Activated CD4-positive, alpha-beta T cell treated with anti-CD3 and anti-CD28 coated beads, Interleukin-2, amount 10 ng/mL, durations not matched to agents 7 days and 5 days (primary cell): ENCODE measurements around the gene SDF2L1. TPM values are rescaled to one million over a fixed set of nuclear protein-coding genes. Genes with fewer than 3 reads are reported as not detected.
"Not testable (repeated sequence)": the region's sequence is repeated elsewhere in the genome, so short reads cannot be mapped to it uniquely, and the experiment has no call there.

Source experiments
- CTCF ChIA-PET: fragments of 350-600 bp; sonication (Branson Sonifier 250); formaldehyde crosslinking; loops from one replicate; lab custom pipeline; 2021; ENCODE audit warnings: antibody characterized with exemption; lab: Charles Lee
- POLR2A ChIA-PET: fragments of 350-600 bp; sonication (Branson Sonifier 250); formaldehyde crosslinking; loops from one replicate; lab custom pipeline; 2021; ENCODE audit warnings: antibody characterized with exemption; lab: Charles Lee
- DNase-seq: peaks from one replicate; pipeline ENCODE4 v3.0.0-alpha.2; 2020
- H3K27ac Mint-ChIP-seq: one replicate; pipeline ENCODE4 v1.8.0; 2021; ENCODE audit warnings: mild to moderate bottlenecking, moderate library complexity, mixed read lengths
- H3K27me3 Mint-ChIP-seq: one replicate; pipeline ENCODE4 v1.8.0; 2021; ENCODE audit warnings: mixed read lengths
- H3K36me3 Mint-ChIP-seq: one replicate; pipeline ENCODE4 v1.8.0; 2021; ENCODE audit warnings: low read depth, mixed read lengths
- H3K4me1 Mint-ChIP-seq: one replicate; pipeline ENCODE4 v1.8.0; 2021; ENCODE audit warnings: mixed read lengths
- H3K4me3 Mint-ChIP-seq: one replicate; pipeline ENCODE4 v1.8.0; 2021; ENCODE audit warnings: mild to moderate bottlenecking, moderate library complexity, mixed read lengths
- H3K9me3 Mint-ChIP-seq: one replicate; pipeline ENCODE4 v1.8.0; 2021; ENCODE audit warnings: mixed read lengths
- microRNA-seq: library from miRNA; unstranded; fragments of <30 nt; microRNA quantifications from one replicate; pipeline ENCODE4 v1.2.0, GENCODE V29; 2021; ENCODE audit warnings: borderline microRNAs expressed, borderline replicate concordance
- total RNA-seq, 2 experiments: library from RNA; stranded (reverse); gene quantifications; one replicate each; pipeline ENCODE4 v1.2.3, GENCODE V29; 2021

Gene SDF2L1
- total RNA-seq, 2 experiments from 2014 or later = 39.7 to 59.4 TPM

- POLR2A ChIA-PET = no interaction called here
- H3K27me3 Mint-ChIP-seq = no peaks in the 10 kb centered on the region
- peaks cover 25% of the 10 kb centered on the region for H3K36me3 Mint-ChIP-seq
- H3K4me3 Mint-ChIP-seq = no peak overlapping the region
- H3K4me1 Mint-ChIP-seq = peaks cover 8% of the 10 kb centered on the region
- CTCF ChIA-PET = interaction anchor here (1.0 to 2.0 kb wide), 3 partner anchors 9 to 44 kb away, joined by 3 to 7 read pairs (median 4); no protein-coding TSS in a partner anchor
- H3K27ac Mint-ChIP-seq = peak overlapping the region; percentile 12
- DNase-seq = no peak
- no peaks in the 10 kb centered on the region for H3K9me3 Mint-ChIP-seq
These were observed 48.3 kb downstream of the SDF2L1 start for GRCh38 chr22:21690401-21690801.

DNA sequence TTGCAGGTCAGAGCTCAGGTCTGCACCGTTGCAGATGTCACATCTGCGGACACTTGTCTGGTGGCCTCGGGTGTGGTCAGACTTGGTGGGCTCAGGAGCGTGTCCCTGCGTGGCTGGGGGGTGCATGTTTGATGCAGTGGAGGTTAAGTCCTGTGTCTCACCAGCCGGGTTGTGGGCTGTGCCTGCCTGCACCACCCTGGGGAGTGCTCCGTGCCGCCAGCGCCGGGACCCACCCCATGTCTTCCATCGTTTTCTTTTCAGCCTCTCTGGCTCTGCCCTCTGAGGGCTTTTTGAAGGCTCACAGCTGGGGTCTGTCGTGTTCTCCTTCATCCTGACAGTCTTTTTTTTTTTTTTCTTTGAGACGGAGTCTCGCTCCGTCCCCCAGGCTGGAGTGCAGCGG is 49.7 kb downstream of the SDF2L1 start:
- Mint-ChIP-seq H3K36me3 (peaks cover 34% of the 10 kb centered on the region), H3K9me3 (no peaks in the 10 kb centered on the region), H3K27me3 (no peaks in the 10 kb centered on the region), H3K27ac (no peak overlapping the region), H3K4me1 (peaks cover 8% of the 10 kb centered on the region), H3K4me3 (no peak overlapping the region)
- no peak for DNase-seq
- ChIA-PET CTCF (interaction anchor here (0.7 to 2.0 kb wide), 3 partner anchors 9 to 137 kb away, joined by 3 to 7 read pairs (median 5); no protein-coding TSS in a partner anchor), POLR2A (no interaction called here)

- peaks cover 37% of the 10 kb centered on the region for H3K36me3 Mint-ChIP-seq
- CTCF ChIA-PET = interaction anchor here (0.6 to 1.2 kb wide), 2 partner anchors 18 to 228 kb away, joined by 4 read pairs; no protein-coding TSS in a partner anchor
- H3K27me3 Mint-ChIP-seq, H3K9me3 Mint-ChIP-seq, POLR2A ChIA-PET, H3K27ac Mint-ChIP-seq, H3K4me3 Mint-ChIP-seq, DNase-seq, H3K4me1 Mint-ChIP-seq: not testable (repeated sequence)
These were observed 50.8 kb downstream of the SDF2L1 start for GRCh38 chr22:21692856-21693255.

DNA sequence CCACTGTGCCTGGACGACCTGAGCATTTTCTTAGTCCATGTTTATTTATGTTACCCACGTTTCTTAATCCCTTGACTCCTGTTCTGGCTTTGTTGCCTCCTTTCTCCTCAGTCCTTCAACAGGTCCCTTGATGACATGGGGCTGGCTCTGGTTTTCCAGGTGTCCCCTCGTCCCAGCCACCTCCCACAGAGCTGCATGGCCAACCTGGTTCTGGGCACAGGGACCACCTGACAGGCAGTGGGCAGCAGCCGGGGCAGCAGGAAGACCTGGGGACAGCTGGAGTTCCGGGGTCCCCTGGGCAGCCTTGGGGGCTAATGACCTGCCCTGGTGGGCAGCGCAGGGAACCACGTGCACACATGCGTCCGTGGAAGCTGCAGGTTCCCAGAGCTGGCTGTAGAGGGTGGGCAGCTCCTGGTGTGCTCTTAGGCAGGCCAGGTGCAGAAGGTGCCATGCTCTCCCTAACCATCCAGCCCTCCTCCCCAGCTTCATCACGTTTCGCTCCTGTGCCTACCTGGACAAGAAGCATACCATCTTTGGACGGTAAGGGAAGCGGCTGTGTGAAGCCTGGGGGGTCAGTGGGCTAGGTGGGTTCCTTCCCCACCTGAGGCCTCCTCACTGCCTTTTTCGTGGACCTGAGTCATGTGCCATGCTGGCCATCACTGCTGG is 51.4 kb downstream of the SDF2L1 start:
- Mint-ChIP-seq H3K36me3 (peaks cover 37% of the 10 kb centered on the region), H3K4me3 (no peak overlapping the region), H3K9me3 (no peaks in the 10 kb centered on the region), H3K27ac (no peak overlapping the region), H3K4me1 (peaks cover 8% of the 10 kb centered on the region), H3K27me3 (no peaks in the 10 kb centered on the region)
- DNase-seq = no peak
- CTCF ChIA-PET = interaction anchor here (1.2 kb wide), 1 partner anchor 18 kb away, joined by 4 read pairs; no protein-coding TSS in a partner anchor
- POLR2A ChIA-PET = no interaction called here

Small RNAs within 50 kb of the gene (microRNA-seq; reads per million reads assigned to microRNA genes)
- 2,476 reads per million, percentile 91 among the genes with 10 or more reads in this experiment for gene MIR130B
- 10.5 reads per million, percentile 41 among the genes with 10 or more reads in this experiment for gene MIR301B

Other genes starting within 250 kb of the SDF2L1 start
- gene HIC2, start 224.9 kb upstream of the SDF2L1 start, total RNA-seq = 1 to 10 TPM; 5.1 to 5.5 TPM
- 1 to 10 TPM; 1.4 to 2.0 TPM for gene TMEM191C, start 174.9 kb upstream of the SDF2L1 start, total RNA-seq
- under 1 TPM in 1 of 2 experiments, not detected in 1; 0.92 TPM for gene RIMBP3C, start 90.8 kb upstream of the SDF2L1 start, total RNA-seq
- gene UBE2L3, start 74.6 kb upstream of the SDF2L1 start, total RNA-seq = 10 to 100 TPM; 64.6 to 79.1 TPM
- gene YDJC, start 12.3 kb upstream of the SDF2L1 start, total RNA-seq = 10 to 100 TPM; 30.3 to 39.9 TPM
- under 1 TPM; 0.42 to 0.97 TPM for gene CCDC116, start 9.5 kb upstream of the SDF2L1 start, total RNA-seq
- gene PPIL2, start 23.7 kb downstream of the SDF2L1 start, total RNA-seq = 10 to 100 TPM; 75.9 to 82.7 TPM
- 10 to 100 TPM in 1 of 2 experiments, 1 to 10 TPM in 1; 8.9 to 11.0 TPM for gene YPEL1, start 93.5 kb downstream of the SDF2L1 start, total RNA-seq
- 100 to 1,000 TPM; 123 to 139 TPM for gene MAPK1, start 225.3 kb downstream of the SDF2L1 start, total RNA-seq